Adipocyte (in vitro differentiated cells): Measurements from ENCODE around the gene NEDD4L.

Experiments used
- DNase-seq: peaks from one replicate; pipeline ENCODE4 v3.0.0-alpha.2; 2015; ENCODE audit warnings: low read depth
- H3K27me3 ChIP-seq: replicated peaks from 2 replicates; pipeline ENCODE4 v1.7.0; 2013; ENCODE audit warnings: mild to moderate bottlenecking, low read length, moderate library complexity; ENCODE audit not compliant: control insufficient read depth, insufficient read depth
- H3K36me3 ChIP-seq: 2 replicates; pipeline ENCODE4 v1.7.0; 2013; ENCODE audit warnings: low read length, mild to moderate bottlenecking, moderate library complexity; ENCODE audit not compliant: control insufficient read depth, insufficient read depth, severe bottlenecking
- H3K4me1 ChIP-seq: 2 replicates; pipeline ENCODE4 v1.7.0; 2013; ENCODE audit warnings: mild to moderate bottlenecking, low read length, moderate library complexity; ENCODE audit not compliant: control insufficient read depth, insufficient read depth
- H3K4me3 ChIP-seq: 2 replicates; pipeline ENCODE4 v1.7.0; 2013; ENCODE audit warnings: mild to moderate bottlenecking, low read length, moderate library complexity
- H3K9ac ChIP-seq: 2 replicates; pipeline ENCODE4 v1.7.0; 2013; ENCODE audit warnings: mild to moderate bottlenecking, low read length, moderate library complexity
- H3K9me3 ChIP-seq: 2 replicates; pipeline ENCODE4 v1.7.0; 2013; ENCODE audit warnings: mild to moderate bottlenecking, low read length, moderate library complexity; ENCODE audit not compliant: control insufficient read depth

The NEDD4L gene

DNA sequence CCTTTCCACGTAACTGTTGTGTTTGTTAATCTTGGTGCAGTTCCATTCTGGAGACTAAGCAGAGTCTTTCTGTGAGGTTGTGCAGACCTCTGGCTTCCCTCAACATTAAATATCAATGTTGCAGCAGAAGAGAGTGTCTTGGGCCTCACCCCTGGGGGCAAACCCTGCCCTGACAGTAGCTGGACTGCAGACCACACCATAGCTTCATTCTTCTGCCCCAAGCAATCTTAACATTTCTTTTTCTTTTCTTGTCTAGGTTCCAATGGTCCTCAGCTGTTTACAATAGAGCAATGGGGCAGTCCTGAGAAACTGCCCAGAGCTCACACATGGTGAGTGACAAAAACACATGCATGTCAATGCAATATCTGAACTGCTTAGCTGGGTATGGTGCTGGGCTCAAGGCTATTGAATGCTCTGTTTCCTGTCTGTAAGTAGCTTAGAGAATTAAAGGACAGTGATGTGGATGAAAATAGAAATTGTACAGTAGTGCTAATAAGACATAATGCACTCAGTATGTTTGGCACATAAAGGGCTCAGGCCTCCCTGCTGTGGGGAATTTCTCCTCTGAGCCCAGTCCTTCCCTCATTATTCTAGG lies 347.3 kb downstream of the NEDD4L start:
- Histone ChIP-seq H3K4me3 (no peak overlapping the region), H3K36me3 (no peaks in the 10 kb centered on the region), H3K9me3 (no peaks in the 10 kb centered on the region), H3K27me3 (no peaks in the 10 kb centered on the region), H3K9ac (no peak overlapping the region), H3K4me1 (peaks cover 23% of the 10 kb centered on the region)
- DNase-seq, result peak; percentile 70

- Histone ChIP-seq H3K9ac (no peak overlapping the region), H3K4me3 (no peak overlapping the region), H3K27me3 (no peaks in the 10 kb centered on the region), H3K9me3 (no peaks in the 10 kb centered on the region), H3K4me1 (peaks cover 23% of the 10 kb centered on the region), H3K36me3 (no peaks in the 10 kb centered on the region)
- DNase-seq, result no peak
These were observed 347.9 kb downstream of the NEDD4L start for GRCh38 chr18:58391932-58392323.

GRCh38 chr18:58392324-58393000 lies 348.4 kb downstream of the NEDD4L start:
- H3K36me3 ChIP-seq, result no peaks in the 10 kb centered on the region

GRCh38 chr18:58393295-58393694 lies 349.3 kb downstream of the NEDD4L start:
- no peak overlapping the region for H3K9ac ChIP-seq
- H3K36me3 ChIP-seq, result no peaks in the 10 kb centered on the region
- no peak for DNase-seq
- H3K4me3 ChIP-seq, result no peak overlapping the region
- H3K9me3 ChIP-seq, result no peaks in the 10 kb centered on the region
- H3K27me3 ChIP-seq, result no peaks in the 10 kb centered on the region
- H3K4me1 ChIP-seq, result peaks cover 23% of the 10 kb centered on the region

More at GRCh38 chr18:58392324-58393000, 348.4 kb downstream of the NEDD4L start:
- Histone ChIP-seq H3K27me3 (no peaks in the 10 kb centered on the region), H3K4me3 (no peak overlapping the region), H3K9ac (no peak overlapping the region), H3K4me1 (peaks cover 23% of the 10 kb centered on the region), H3K9me3 (no peaks in the 10 kb centered on the region)
- DNase-seq, result no peak

DNA sequence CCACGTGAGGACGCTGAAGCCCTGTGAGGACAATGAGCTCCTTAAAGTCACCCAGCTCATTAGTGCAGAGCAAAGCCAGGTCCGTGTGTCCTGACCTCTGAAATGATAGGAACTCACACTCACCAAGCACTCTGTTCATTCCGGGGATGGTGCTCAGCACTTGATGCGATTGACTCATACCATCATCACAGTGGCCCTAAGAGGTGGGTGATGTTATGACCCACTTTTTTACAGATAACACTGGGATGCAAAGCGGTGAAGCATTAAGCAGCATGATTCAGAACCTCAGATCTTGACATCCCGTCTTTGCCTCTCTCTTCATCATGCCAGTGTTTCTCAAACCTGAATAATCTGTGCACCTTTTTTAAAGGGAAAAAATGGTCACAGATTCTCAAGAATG lies 350.0 kb downstream of the NEDD4L start:
- no peaks in the 10 kb centered on the region for H3K27me3 ChIP-seq
- no peak overlapping the region for H3K9ac ChIP-seq
- peaks cover 23% of the 10 kb centered on the region for H3K4me1 ChIP-seq
- no peaks in the 10 kb centered on the region for H3K36me3 ChIP-seq
- H3K9me3 ChIP-seq, result no peaks in the 10 kb centered on the region
- H3K4me3 ChIP-seq, result no peak overlapping the region
- no peak for DNase-seq

GRCh38 chr18:58394602-58395425 lies 350.8 kb downstream of the NEDD4L start:
- Histone ChIP-seq H3K4me1 (peaks cover 23% of the 10 kb centered on the region), H3K9me3 (no peaks in the 10 kb centered on the region), H3K9ac (no peak overlapping the region), H3K27me3 (no peaks in the 10 kb centered on the region), H3K4me3 (no peak overlapping the region), H3K36me3 (no peaks in the 10 kb centered on the region)
- no peak for DNase-seq

DNA sequence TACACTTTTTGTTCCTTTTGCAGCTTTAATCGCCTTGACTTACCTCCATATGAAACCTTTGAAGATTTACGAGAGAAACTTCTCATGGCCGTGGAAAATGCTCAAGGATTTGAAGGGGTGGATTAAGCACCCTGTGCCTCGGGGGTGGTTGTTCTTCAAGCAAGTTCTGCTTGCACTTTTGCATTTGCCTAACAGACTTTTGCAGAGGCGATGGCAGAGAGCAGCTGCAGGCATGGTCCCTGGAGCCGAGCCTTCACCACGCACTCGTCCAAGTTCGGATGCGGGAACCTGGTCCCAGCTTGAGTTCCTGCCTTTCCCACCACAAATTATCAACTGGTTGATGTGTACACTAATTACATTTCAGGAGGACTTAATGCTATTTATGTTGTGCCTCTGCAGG lies 352.1 kb downstream of the NEDD4L start:
- H3K36me3 ChIP-seq, result no peaks in the 10 kb centered on the region
- DNase-seq, result no peak
- no peaks in the 10 kb centered on the region for H3K9me3 ChIP-seq
- H3K4me1 ChIP-seq, result peaks cover 34% of the 10 kb centered on the region
- H3K9ac ChIP-seq, result no peak overlapping the region
- no peak overlapping the region for H3K4me3 ChIP-seq
- H3K27me3 ChIP-seq, result no peaks in the 10 kb centered on the region

DNA sequence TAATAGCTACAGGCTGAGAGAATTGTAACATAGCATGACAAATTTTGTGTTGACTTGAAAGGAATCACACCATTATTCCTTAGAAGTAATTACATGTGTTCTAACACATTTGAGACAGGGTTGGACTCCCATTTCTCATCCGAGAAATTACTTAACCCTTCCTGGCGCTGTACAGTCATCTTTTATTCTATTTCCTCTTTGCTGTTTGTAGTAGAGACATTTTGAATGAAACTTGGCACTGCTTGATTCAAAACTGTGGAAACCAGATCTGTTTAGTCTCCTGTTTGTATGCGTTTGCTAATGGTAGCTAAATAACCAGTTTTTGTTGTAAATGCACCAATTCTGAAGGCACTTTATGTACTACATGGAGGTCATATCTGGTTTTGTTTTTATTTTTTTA lies 352.9 kb downstream of the NEDD4L start:
- H3K4me1 ChIP-seq, result peaks cover 30% of the 10 kb centered on the region
- no peaks in the 10 kb centered on the region for H3K36me3 ChIP-seq
- no peak overlapping the region for H3K4me3 ChIP-seq
- no peaks in the 10 kb centered on the region for H3K27me3 ChIP-seq
- no peak for DNase-seq
- no peak overlapping the region for H3K9ac ChIP-seq
- H3K9me3 ChIP-seq, result no peaks in the 10 kb centered on the region

DNA sequence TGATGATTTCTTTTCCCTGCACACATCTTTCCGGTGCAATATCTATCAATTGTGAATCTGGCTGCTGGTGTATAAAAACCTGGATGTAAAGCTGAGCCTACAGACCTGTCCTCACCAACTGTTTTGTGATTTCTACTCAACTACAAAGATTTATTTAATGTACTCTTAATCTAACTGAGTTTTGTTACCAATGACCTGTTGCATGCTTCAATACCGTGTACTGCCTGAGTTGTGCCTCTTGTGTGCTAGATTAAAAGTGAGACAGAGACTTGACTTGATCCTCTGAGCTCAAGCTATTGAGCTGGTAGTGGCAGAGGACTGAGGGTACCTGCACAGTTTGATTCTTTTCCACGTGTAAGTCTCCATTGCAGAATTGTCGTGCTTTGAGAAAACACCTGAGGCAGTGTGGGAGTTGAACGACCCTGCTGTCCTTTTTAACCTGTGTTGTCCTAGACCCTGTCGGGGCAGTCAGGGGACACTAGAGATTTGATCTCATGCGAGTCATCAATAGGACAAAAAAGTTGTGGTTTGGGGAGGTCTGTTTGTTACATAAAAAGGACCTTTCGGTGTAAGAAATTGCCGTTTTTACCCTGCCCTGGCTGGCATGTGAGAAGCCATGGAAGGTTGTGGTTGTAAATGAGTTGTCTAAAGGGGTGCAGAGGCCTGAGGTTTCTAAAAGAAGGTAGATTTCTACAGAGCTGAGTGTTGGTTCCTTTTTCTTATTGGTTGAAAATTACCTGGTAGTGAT lies 353.5 kb downstream of the NEDD4L start:
- Histone ChIP-seq H3K27me3 (no peaks in the 10 kb centered on the region), H3K9ac (no peak overlapping the region), H3K4me3 (no peak overlapping the region), H3K4me1 (peaks cover 24% of the 10 kb centered on the region), H3K36me3 (no peaks in the 10 kb centered on the region), H3K9me3 (no peaks in the 10 kb centered on the region)
- DNase-seq, result no peak

DNA sequence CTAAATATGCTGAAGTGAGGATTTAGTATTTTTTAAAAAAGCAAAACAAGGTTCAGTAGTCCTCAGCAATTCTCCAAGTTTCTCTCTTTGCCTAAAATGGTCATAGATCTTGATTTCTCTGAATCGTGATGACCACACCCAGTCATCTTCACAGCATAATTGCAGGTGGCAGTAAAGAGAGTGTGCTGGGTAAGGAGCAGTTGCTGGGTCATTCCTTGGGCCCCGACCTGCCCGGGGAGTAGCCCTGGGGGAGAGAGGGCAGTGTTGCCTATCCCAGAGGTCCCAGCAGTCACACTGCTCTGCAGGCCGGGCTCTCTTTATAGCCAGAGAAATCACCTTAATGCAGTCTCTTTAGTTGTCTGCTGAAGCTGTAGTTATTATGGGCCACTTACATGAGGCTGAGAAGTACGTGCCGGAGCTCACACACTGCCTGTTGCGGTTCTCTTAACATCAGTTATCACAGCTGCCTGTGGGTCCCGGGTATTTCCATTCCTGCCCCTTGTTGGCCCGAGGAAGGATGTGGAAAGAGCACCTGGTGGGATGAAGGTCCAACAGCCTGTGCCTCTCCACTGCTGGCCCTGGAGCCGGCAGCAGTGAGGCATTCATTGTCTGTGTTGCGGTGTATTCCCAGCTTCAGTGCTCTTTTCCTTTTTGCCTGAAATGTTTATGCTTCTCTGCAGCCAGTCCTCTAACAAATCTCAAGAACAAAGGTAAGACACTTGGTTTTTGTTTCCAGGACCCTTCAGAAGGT lies 354.8 kb downstream of the NEDD4L start:
- Histone ChIP-seq H3K27me3 (no peaks in the 10 kb centered on the region), H3K9me3 (no peaks in the 10 kb centered on the region), H3K9ac (no peak overlapping the region), H3K36me3 (no peaks in the 10 kb centered on the region), H3K4me3 (no peak overlapping the region), H3K4me1 (peaks cover 24% of the 10 kb centered on the region)
- no peak for DNase-seq
